Adrenal gland (tissue), 5 donors: ENCODE results near the gene SLC26A6.

ENCODE experiments used
- CTCF ChIP-seq, 6 experiments: fragments of 450-650 bp in 4 of 6; fragments of 200-600 bp in 2 of 6; sonication (generic) in 1 of 6; IDR thresholded peaks; 1 replicate in 5 of 6; 2 replicates in 1 of 6; pipeline versions ENCODE4 v1.5.1 to v1.8.0; 2016 to 2021; ENCODE audit warnings: antibody characterized with exemption in 6 of 6, mild to moderate bottlenecking in 2 of 6, moderate library complexity in 1 of 6
- POLR2A ChIP-seq, 2 donors: fragments of 450-650 bp; IDR thresholded peaks; one replicate each; pipeline ENCODE4 v1.6.1; 2017; ENCODE audit warnings: antibody characterized with exemption in 2 of 2, mild to moderate bottlenecking in 2 of 2, moderate library complexity in 1 of 2
- donor health status: DM: no; HTN: no; CAD: no.

GRCh38 chr3:48628277-48629017 lies 6.8 kb downstream of the SLC26A6 start:
- TF ChIP-seq CTCF (IDR thresholded peaks at IDR 0.05) (no peak), POLR2A (IDR thresholded peaks at IDR 0.05) (no peak)
